Spleen (tissue), 11 donors: ENCODE data around the gene CACNA1F. TPM values are rescaled to one million over a fixed set of nuclear protein-coding genes. Genes with fewer than 3 reads are reported as not detected.
A peak's percentile ranks its signal among the peaks of the same experiment; 100 is the strongest.

ENCODE experiments used
- DNase-seq: peaks from one replicate; pipeline ENCODE4 v3.0.0-alpha.2; 2020
- H3K27ac ChIP-seq, 8 donors: fragments of 200-600 bp; sonication (generic) in 7 of 8; 1 replicate in 4 of 8; 2 replicates in 4 of 8; pipeline versions ENCODE4 v1.5.0 to v1.8.0; 2016 to 2021; ENCODE audit warnings: inconsistent platforms in 4 of 8, mild to moderate bottlenecking in 4 of 8, moderate library complexity in 1 of 8
- H3K27me3 ChIP-seq, 7 donors: fragments of 200-600 bp; sonication (generic) in 6 of 7; replicated peaks in 1 of 7; 1 replicate in 4 of 7; 2 replicates in 3 of 7; pipeline versions ENCODE4 v1.5.0 to v1.8.0; 2016 to 2021; ENCODE audit warnings: inconsistent platforms in 3 of 7, mild to moderate bottlenecking in 1 of 7
- H3K36me3 ChIP-seq, 6 donors: fragments of 200-600 bp; sonication (generic) in 5 of 6; 1 replicate in 4 of 6; 2 replicates in 2 of 6; pipeline versions ENCODE4 v1.5.0 to v1.8.0; 2016 to 2021; ENCODE audit warnings: inconsistent platforms in 2 of 6
- H3K4me1 ChIP-seq, 6 donors: fragments of 200-600 bp; sonication (generic) in 5 of 6; 1 replicate in 3 of 6; 2 replicates in 3 of 6; pipeline versions ENCODE4 v1.5.0 to v1.8.0; 2016 to 2021; ENCODE audit warnings: inconsistent platforms in 3 of 6
- H3K4me3 ChIP-seq, 8 donors: fragments of 200-600 bp; sonication (generic) in 7 of 8; 1 replicate in 4 of 8; 2 replicates in 4 of 8; pipeline versions ENCODE4 v1.5.0 to v1.8.0; 2016 to 2021; ENCODE audit warnings: inconsistent platforms in 4 of 8, mild to moderate bottlenecking in 4 of 8, moderate library complexity in 2 of 8
- H3K9me3 ChIP-seq, 8 donors: fragments of 200-600 bp; sonication (generic) in 7 of 8; 1 replicate in 4 of 8; 2 replicates in 4 of 8; pipeline versions ENCODE4 v1.5.0 to v1.8.0; 2016 to 2021; ENCODE audit warnings: inconsistent platforms in 4 of 8
- POLR2A ChIP-seq, 3 donors: fragments of 450-650 bp; IDR thresholded peaks; one replicate each; pipeline ENCODE4 v1.5.1; 2017; ENCODE audit warnings: antibody characterized with exemption in 3 of 3, mild to moderate bottlenecking in 1 of 3
- POLR2AphosphoS5 ChIP-seq, 3 donors: sonication (generic); formaldehyde crosslinking; IDR thresholded peaks; one replicate each; pipeline ENCODE4 v1.5.1; 2017; ENCODE audit warnings: antibody characterized with exemption in 3 of 3
- WGBS, 5 donors: extraction: QIAGEN DNeasy Blood & Tissue Kit in 3 of 5; methylation state at CpG; one replicate each; pipeline versions ENCODE4 v1.1.5 to v1.1.7; 2013 to 2018; 5-methylcytosine and 5-hydroxymethylcytosine counted together
- intact Hi-C: fragments of 100-400 bp; cut with DNase I; formaldehyde crosslinking; loops from one replicate; pipeline ENCODE4 v1.15.0; 2023; ENCODE audit warnings: low total_unique reads
- polyA plus RNA-seq, 3 donors: library from polyadenylated mRNA; stranded (reverse); fragments of 200-250 nt; gene quantifications; one replicate each; pipeline ENCODE4 v1.2.1, GENCODE V29; 2013
- total RNA-seq, 7 donors: library from RNA; depleted of rRNA in 3 of 7; stranded (reverse); fragments of >200 nt in 3 of 7; fragmentation: NEBNext Ultra II Directional in 4 of 7; extraction: Animal tissue kit (Norgen Biotek cat#: 25700) in 4 of 7; gene quantifications; one replicate each; pipeline versions ENCODE4 v1.1.0 to v1.2.1, GENCODE V29; 2016 to 2021
- TF ChIP-seq, protein P1 (sequence below), 11 experiments: fragments of 200-600 bp in 7 of 11; fragments of 450-650 bp in 4 of 11; sonication (generic) in 4 of 11; IDR thresholded peaks in 8 of 11; conservative IDR thresholded peaks in 3 of 11; 1 replicate in 7 of 11; 2 replicates in 4 of 11; pipeline versions ENCODE4 v1.4.0 to v1.8.0; 2016 to 2021; ENCODE audit warnings: antibody characterized with exemption in 11 of 11, inconsistent platforms in 4 of 11, mild to moderate bottlenecking in 1 of 11
- donor health status: healthy with polysubstance abuse.
- donor health status: DM: no; HTN: no; CAD: no; lungs with moderate emphysema.
- donor health status: DM: no; HTN: no; CAD: no.
- donor health status: Bipolar disorder and iron deficiency.
- donor health status: healthy.
- donor health status: DM: no; HTN: no; CAD: no.
- donor health status: DM: yes; HTN: yes; CAD: no.

Gene CACNA1F
- total and polyA plus RNA-seq, 10 donors: 0.55 to 2.9 (median 0.91) TPM

DNA sequence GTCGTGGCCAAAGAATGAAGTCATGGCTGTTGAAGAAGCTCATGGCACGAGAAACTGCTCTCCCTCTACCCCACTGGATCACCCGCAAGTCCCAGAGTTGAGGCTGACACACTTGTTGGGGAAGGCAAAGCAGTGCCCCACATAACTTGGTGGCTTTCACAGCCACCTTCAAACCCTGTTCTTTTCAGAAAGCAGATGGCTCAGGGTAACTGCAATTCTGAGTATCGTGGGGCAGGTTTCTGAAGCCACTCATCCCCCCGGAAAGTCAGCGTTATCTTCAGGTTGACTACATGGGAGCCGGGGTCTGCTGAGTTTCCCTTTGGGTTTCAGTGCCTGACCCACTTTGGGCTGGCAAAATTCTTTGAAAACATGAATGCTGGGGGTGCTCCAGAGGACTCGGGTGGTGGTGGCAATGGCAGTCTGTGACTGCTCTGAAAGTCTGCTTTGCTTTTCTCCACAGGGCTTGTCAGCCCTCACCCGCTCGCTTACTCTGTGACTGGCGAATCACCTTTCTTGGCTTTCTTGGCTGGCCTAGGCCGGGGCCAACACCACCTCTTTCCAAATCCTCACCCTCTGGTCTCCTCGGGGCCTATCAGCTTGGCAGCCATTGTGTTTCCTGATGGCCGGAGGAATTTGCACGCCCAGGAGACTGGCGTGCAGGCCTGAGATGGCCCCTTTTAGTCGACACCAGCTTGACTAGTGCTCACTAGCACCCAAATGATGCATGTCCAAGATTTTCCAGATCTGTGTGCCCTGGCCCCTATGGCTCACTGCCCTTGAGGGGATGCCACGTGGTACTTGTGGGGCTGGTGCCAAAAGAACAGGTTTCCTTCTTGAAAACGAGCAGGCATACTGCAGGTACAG, 43.8 kb upstream of the CACNA1F start:
- DNase-seq: peak; percentile 43
- 68 to 88% (median 75%) methylated on average over 15 to 19 of the region's 19 CpGs for WGBS, 5 donors
- intact Hi-C loops: no loop called here
- Histone ChIP-seq H3K4me1 (peaks cover 6 to 43% (median 21%) of the 10 kb centered on the region in 6 donors), H3K9me3 (no peaks in the 10 kb centered on the region), H3K27me3 (no peaks in the 10 kb centered on the region), H3K4me3 (no peak overlapping the region), H3K36me3 (no peaks in the 10 kb centered on the region), H3K27ac (peak overlapping the region in 1 of 8 donors; percentile 36)
- no peak for TF ChIP-seq POLR2A (IDR thresholded peaks at IDR 0.05)
- TF ChIP-seq POLR2AphosphoS5 (IDR thresholded peaks at IDR 0.05): peak in 1 of 3 donors; percentile 8
- TF ChIP-seq, protein P1, sequence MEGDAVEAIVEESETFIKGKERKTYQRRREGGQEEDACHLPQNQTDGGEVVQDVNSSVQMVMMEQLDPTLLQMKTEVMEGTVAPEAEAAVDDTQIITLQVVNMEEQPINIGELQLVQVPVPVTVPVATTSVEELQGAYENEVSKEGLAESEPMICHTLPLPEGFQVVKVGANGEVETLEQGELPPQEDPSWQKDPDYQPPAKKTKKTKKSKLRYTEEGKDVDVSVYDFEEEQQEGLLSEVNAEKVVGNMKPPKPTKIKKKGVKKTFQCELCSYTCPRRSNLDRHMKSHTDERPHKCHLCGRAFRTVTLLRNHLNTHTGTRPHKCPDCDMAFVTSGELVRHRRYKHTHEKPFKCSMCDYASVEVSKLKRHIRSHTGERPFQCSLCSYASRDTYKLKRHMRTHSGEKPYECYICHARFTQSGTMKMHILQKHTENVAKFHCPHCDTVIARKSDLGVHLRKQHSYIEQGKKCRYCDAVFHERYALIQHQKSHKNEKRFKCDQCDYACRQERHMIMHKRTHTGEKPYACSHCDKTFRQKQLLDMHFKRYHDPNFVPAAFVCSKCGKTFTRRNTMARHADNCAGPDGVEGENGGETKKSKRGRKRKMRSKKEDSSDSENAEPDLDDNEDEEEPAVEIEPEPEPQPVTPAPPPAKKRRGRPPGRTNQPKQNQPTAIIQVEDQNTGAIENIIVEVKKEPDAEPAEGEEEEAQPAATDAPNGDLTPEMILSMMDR (IDR thresholded peaks at IDR 0.05 in 8 of 11, conservative IDR thresholded peaks at IDR 0.05 in 3 of 11): no peak

DNA sequence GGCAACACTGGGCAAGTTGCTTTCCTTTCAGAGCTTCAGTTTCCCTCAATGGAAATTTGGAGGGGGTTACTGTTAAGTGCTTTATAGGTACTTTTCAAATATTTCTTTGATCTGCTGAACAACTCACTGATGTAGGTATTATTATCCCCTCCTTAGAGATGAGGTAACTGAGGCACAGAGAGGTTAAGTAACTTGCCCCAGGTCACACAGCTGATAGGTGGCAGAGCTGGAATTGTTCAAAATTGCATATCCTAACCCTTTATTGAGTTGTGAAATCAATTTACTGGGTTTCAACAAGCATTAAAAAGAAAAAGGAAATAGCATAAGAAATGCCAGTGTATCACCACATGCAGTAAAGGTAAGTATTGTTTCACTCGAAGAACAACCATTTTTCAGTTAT, 43.1 kb upstream of the CACNA1F start:
- no peaks in the 10 kb centered on the region for H3K9me3 ChIP-seq
- intact Hi-C loops: no loop called here
- TF ChIP-seq POLR2AphosphoS5 (IDR thresholded peaks at IDR 0.05) (no peak), POLR2A (IDR thresholded peaks at IDR 0.05) (no peak)
- TF ChIP-seq, protein P1 (IDR thresholded peaks at IDR 0.05 in 8 of 11, conservative IDR thresholded peaks at IDR 0.05 in 3 of 11): no peak
- H3K27ac ChIP-seq: no peak overlapping the region
- DNase-seq: no peak
- 59 to 79% (median 71%) methylated on average over 1 of the region's 1 CpG for WGBS, 5 donors
- peaks cover 9 to 49% (median 28%) of the 10 kb centered on the region in 6 donors for H3K4me1 ChIP-seq
- no peaks in the 10 kb centered on the region for H3K36me3 ChIP-seq
- no peaks in the 10 kb centered on the region for H3K27me3 ChIP-seq
- no peak overlapping the region for H3K4me3 ChIP-seq

DNA sequence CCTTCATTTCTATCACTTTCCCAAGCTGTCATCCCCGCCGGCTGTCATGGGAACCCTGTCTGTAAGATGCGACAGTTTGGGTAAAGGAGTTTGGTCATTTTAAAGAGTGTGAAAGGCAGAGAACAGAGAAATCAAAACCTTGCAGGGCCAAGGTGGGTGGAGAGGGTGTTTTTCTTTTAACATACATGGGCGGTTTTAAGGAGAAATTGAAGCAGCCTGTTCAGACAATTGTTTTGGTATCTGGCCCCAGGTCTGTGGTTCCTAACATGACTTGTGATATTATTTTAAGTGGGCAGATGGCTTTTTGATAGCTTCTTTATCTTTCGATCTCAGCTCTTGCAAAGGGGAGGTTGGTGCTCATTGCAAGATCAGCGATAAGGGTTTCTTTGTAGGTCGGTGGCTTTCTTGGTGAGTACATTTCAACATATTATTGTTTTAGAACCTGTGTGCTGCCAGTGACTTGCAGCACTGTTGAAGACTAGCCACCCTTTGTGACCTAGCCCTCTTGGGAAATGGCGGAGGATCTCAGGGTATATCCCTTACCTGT, 40.1 kb upstream of the CACNA1F start:
- WGBS, 5 donors: 58 to 75% (median 62%) methylated on average over 8 of the region's 8 CpGs
- no peaks in the 10 kb centered on the region for H3K36me3 ChIP-seq
- H3K4me1 ChIP-seq: peaks cover 9 to 65% (median 40%) of the 10 kb centered on the region in 6 donors
- no peaks in the 10 kb centered on the region for H3K9me3 ChIP-seq
- DNase-seq: peak; percentile 47
- H3K27me3 ChIP-seq: no peaks in the 10 kb centered on the region
- TF ChIP-seq, protein P1 (IDR thresholded peaks at IDR 0.05 in 8 of 11, conservative IDR thresholded peaks at IDR 0.05 in 3 of 11): no peak
- TF ChIP-seq POLR2A (IDR thresholded peaks at IDR 0.05) (no peak), POLR2AphosphoS5 (IDR thresholded peaks at IDR 0.05) (no peak)
- H3K27ac ChIP-seq: peak overlapping the region in 5 of 8 donors; percentile 14 to 98 (median 95)
- H3K4me3 ChIP-seq: peak overlapping the region in 1 of 8 donors; percentile 84
- intact Hi-C loops: no loop called here

DNA sequence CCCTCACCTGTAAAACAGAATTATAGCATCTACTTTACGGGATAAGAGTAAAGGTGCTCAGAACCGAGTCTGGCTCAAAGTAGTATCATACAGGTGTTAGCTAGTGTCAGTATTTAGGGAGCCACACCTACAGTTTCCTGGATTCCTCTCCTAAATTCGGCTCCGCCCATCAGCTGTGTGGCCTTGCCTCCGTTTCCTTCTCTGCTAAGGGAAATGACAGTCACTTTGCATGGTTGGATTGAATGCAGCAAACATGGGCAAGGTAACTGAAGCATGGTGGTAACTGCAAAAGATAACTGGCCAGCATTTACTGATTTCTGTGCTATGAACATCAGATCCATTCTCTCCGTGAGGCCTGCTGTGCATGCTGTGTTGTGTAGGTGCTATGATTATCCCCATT, 39.3 kb upstream of the CACNA1F start:
- DNase-seq: peak; percentile 54
- H3K27ac ChIP-seq: peak overlapping the region in 5 of 8 donors; percentile 55 to 98 (median 95)
- intact Hi-C loops: no loop called here
- H3K36me3 ChIP-seq: no peaks in the 10 kb centered on the region
- TF ChIP-seq, protein P1 (IDR thresholded peaks at IDR 0.05 in 8 of 11, conservative IDR thresholded peaks at IDR 0.05 in 3 of 11): no peak
- TF ChIP-seq POLR2A (IDR thresholded peaks at IDR 0.05) (no peak), POLR2AphosphoS5 (IDR thresholded peaks at IDR 0.05) (peak in 1 of 3 donors; percentile 40)
- no peaks in the 10 kb centered on the region for H3K9me3 ChIP-seq
- H3K4me1 ChIP-seq: peaks cover 9 to 65% (median 41%) of the 10 kb centered on the region in 6 donors
- peak overlapping the region in 1 of 8 donors; percentile 84 for H3K4me3 ChIP-seq
- H3K27me3 ChIP-seq: no peaks in the 10 kb centered on the region
- 17 to 53% (median 48%) methylated on average over 1 to 6 of the region's 6 CpGs for WGBS, 5 donors
